Brain microvascular endothelial cell (primary cell): Measurements from ENCODE around the gene DAPK1.

ENCODE experiments used
- DNase-seq: peaks from one replicate; pipeline ENCODE4 v3.0.0-alpha.2; 2020
- H3K27ac ChIP-seq: fragments of 250-450 bp; sonication (Bioruptor Pico); 2 replicates; pipeline ENCODE4 v1.5.1; 2020; ENCODE audit warnings: mild to moderate bottlenecking, moderate library complexity
- H3K27me3 ChIP-seq: fragments of 250-450 bp; sonication (Bioruptor Pico); replicated peaks from 2 replicates; pipeline ENCODE4 v1.5.1; 2020; ENCODE audit warnings: mild to moderate bottlenecking
- H3K36me3 ChIP-seq: fragments of 250-450 bp; sonication (Bioruptor Pico); replicated peaks from 2 replicates; pipeline ENCODE4 v1.5.1; 2020; ENCODE audit warnings: mild to moderate bottlenecking
- H3K4me3 ChIP-seq: 2 replicates; pipeline ENCODE4 v1.5.1; 2011; ENCODE audit warnings: low read depth, mild to moderate bottlenecking, control low read depth, low read length, moderate library complexity
- in situ Hi-C: cut with HindIII; loops from 2 replicates; pipeline ENCODE4 v1.10.0; 2017; ENCODE audit warnings: low sequenced_read_pairs, low pct_ligation_motif_present
- TF ChIP-seq, protein P1 (sequence below): IDR thresholded peaks from 2 replicates; pipeline ENCODE4 v1.5.1; 2011; ENCODE audit warnings: low read depth, mild to moderate bottlenecking, moderate library complexity, low read length, control low read depth, inconsistent platforms; ENCODE audit errors: missing control alignments

The DAPK1 gene

GRCh38 chr9:87698069-87698809 lies 200.6 kb downstream of the DAPK1 start:
- no peak for DNase-seq
- no peaks in the 10 kb centered on the region for H3K27me3 ChIP-seq
- H3K4me3 ChIP-seq = no peak overlapping the region
- in situ Hi-C loops = no loop called here
- TF ChIP-seq, protein P1, sequence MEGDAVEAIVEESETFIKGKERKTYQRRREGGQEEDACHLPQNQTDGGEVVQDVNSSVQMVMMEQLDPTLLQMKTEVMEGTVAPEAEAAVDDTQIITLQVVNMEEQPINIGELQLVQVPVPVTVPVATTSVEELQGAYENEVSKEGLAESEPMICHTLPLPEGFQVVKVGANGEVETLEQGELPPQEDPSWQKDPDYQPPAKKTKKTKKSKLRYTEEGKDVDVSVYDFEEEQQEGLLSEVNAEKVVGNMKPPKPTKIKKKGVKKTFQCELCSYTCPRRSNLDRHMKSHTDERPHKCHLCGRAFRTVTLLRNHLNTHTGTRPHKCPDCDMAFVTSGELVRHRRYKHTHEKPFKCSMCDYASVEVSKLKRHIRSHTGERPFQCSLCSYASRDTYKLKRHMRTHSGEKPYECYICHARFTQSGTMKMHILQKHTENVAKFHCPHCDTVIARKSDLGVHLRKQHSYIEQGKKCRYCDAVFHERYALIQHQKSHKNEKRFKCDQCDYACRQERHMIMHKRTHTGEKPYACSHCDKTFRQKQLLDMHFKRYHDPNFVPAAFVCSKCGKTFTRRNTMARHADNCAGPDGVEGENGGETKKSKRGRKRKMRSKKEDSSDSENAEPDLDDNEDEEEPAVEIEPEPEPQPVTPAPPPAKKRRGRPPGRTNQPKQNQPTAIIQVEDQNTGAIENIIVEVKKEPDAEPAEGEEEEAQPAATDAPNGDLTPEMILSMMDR = no peak
- H3K36me3 ChIP-seq = no peaks in the 10 kb centered on the region
- no peak overlapping the region for H3K27ac ChIP-seq

GRCh38 chr9:87699835-87700234 lies 202.2 kb downstream of the DAPK1 start:
- in situ Hi-C loops = no loop called here
- H3K36me3 ChIP-seq = no peaks in the 10 kb centered on the region
- no peak overlapping the region for H3K4me3 ChIP-seq
- DNase-seq = no peak
- no peaks in the 10 kb centered on the region for H3K27me3 ChIP-seq
- TF ChIP-seq, protein P1 = no peak
- H3K27ac ChIP-seq = no peak overlapping the region

- in situ Hi-C loops = no loop called here
- TF ChIP-seq, protein P1 = no peak
Observed at GRCh38 chr9:87701491-87701890, 203.8 kb downstream of the DAPK1 start.

DNA sequence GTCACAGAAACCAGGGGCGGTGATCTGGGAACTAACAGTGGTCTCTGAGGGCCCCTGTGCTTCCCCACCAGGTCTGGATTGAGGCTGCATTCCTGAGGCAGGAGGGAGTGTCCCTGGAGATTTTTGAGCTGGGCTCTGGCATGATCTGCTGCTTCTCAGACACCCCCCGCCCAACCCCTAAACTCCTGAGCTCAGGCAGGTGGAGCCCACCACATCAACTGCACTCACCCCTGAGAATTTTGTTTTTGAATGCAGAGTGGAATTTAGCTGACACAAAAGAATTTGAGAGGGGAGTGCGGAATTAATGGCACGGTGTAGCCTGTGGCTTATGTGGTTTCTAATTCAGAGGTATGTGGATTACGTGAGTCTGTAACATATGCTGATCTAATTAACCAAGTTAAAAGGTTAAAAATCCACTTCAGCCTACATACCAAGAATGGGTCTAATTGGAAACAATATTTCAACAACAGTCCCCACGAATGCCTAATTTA lies 204.3 kb downstream of the DAPK1 start:
- no peak for DNase-seq
- Histone ChIP-seq H3K27ac (no peak overlapping the region), H3K27me3 (no peaks in the 10 kb centered on the region), H3K36me3 (no peaks in the 10 kb centered on the region), H3K4me3 (no peak overlapping the region)
- TF ChIP-seq, protein P1 = no peak
- in situ Hi-C loops = no loop called here

More at GRCh38 chr9:87701491-87701890, 203.8 kb downstream of the DAPK1 start:
- DNase-seq = no peak
- no peaks in the 10 kb centered on the region for H3K27me3 ChIP-seq
- H3K4me3 ChIP-seq = no peak overlapping the region
- H3K27ac ChIP-seq = no peak overlapping the region
- H3K36me3 ChIP-seq = no peaks in the 10 kb centered on the region

- H3K4me3 ChIP-seq = no peak overlapping the region
- no peaks in the 10 kb centered on the region for H3K27me3 ChIP-seq
- TF ChIP-seq, protein P1 = no peak
- H3K36me3 ChIP-seq = no peaks in the 10 kb centered on the region
- no peak overlapping the region for H3K27ac ChIP-seq
- no peak for DNase-seq
- in situ Hi-C loops = no loop called here
Observed at GRCh38 chr9:87702921-87703320, 205.3 kb downstream of the DAPK1 start.

GRCh38 chr9:87703636-87704276 lies 206.1 kb downstream of the DAPK1 start:
- Histone ChIP-seq H3K4me3 (no peak overlapping the region), H3K27me3 (no peaks in the 10 kb centered on the region), H3K27ac (no peak overlapping the region), H3K36me3 (no peaks in the 10 kb centered on the region)
- in situ Hi-C loops = no loop called here
- DNase-seq = no peak
- TF ChIP-seq, protein P1 = no peak
